HAP-1 (cell line): ENCODE results near the gene SYNGAP1.
"Not testable (repeated sequence)": the region's sequence is repeated elsewhere in the genome, so short reads cannot be mapped to it uniquely, and the experiment has no call there.

Experiments used
- DNase-seq, 2 experiments: peaks; one replicate each; pipeline ENCODE4 v3.0.0-alpha.2; 2016 to 2020; ENCODE audit warnings: low spot score in 2 of 2
- H3K27me3 ChIP-seq: fragments of 250-450 bp; sonication (Bioruptor Pico); 2 replicates; pipeline ENCODE4 v1.5.1; 2020; ENCODE audit warnings: low read depth, mild to moderate bottlenecking, moderate library complexity
- H3K36me3 ChIP-seq: fragments of 250-450 bp; sonication (Bioruptor Pico); replicated peaks from 2 replicates; pipeline ENCODE4 v1.5.1; 2020; ENCODE audit warnings: mild to moderate bottlenecking
- H3K4me1 ChIP-seq: fragments of 250-450 bp; sonication (Bioruptor Pico); 2 replicates; pipeline ENCODE4 v1.5.1; 2020; ENCODE audit warnings: mild to moderate bottlenecking
- H3K4me3 ChIP-seq: fragments of 250-450 bp; sonication (Bioruptor Pico); 2 replicates; pipeline ENCODE4 v1.5.1; 2020; ENCODE audit warnings: mild to moderate bottlenecking, moderate library complexity
- H3K9me3 ChIP-seq: fragments of 250-450 bp; sonication (Bioruptor Pico); 2 replicates; pipeline ENCODE4 v1.5.1; 2020; ENCODE audit warnings: mild to moderate bottlenecking, moderate library complexity
- in situ Hi-C: fragments of 300-500 bp; cut with MboI; formaldehyde crosslinking; loops from 3 replicates; pipeline ENCODE4 v1.14.3; 2020; ENCODE audit warnings: low sequenced_read_pairs, inconsistent platforms, mixed read lengths

SYNGAP1 gene

DNA sequence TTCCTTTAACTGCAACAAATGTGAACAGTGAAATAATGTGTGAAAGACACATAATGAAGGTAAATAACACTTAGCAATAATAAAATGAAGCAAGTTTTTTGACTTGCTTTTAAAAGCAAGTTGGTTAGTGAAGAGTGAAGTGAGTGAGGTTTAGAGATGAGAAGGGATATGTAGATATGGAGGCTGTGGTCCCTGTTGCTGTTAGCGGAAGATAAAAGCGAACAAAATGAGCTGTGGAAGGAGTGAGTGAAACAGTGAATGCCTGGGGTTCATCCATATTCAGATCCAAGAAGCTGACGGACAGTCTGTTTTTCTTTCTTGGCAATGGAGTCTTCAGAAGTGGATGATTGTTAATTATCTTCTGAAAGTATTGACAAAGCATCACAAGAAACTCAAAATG, 58.0 kb downstream of the SYNGAP1 start:
- no peak for DNase-seq
- H3K27me3 ChIP-seq = peaks cover 5% of the 10 kb centered on the region; the same call in 1 of the 2 replicates
- H3K36me3 ChIP-seq = no peaks in the 10 kb centered on the region
- no peaks in the 10 kb centered on the region for H3K9me3 ChIP-seq
- in situ Hi-C loops = no loop called here
- no peaks in the 10 kb centered on the region for H3K4me1 ChIP-seq
- H3K4me3 ChIP-seq = no peak overlapping the region

GRCh38 chr6:33481192-33481591, 61.3 kb downstream of the SYNGAP1 start:
- Histone ChIP-seq H3K4me3 (no peak overlapping the region), H3K36me3 (no peaks in the 10 kb centered on the region), H3K9me3 (no peaks in the 10 kb centered on the region), H3K27me3 (peaks cover 5% of the 10 kb centered on the region; the same call in 1 of the 2 replicates), H3K4me1 (no peaks in the 10 kb centered on the region)
- DNase-seq = no peak
- in situ Hi-C loops = no loop called here

- H3K36me3 ChIP-seq, H3K27me3 ChIP-seq, DNase-seq, H3K4me1 ChIP-seq, H3K4me3 ChIP-seq, in situ Hi-C loops, H3K9me3 ChIP-seq: not testable (repeated sequence)
These were observed 62.8 kb downstream of the SYNGAP1 start for GRCh38 chr6:33482620-33483019.

DNA sequence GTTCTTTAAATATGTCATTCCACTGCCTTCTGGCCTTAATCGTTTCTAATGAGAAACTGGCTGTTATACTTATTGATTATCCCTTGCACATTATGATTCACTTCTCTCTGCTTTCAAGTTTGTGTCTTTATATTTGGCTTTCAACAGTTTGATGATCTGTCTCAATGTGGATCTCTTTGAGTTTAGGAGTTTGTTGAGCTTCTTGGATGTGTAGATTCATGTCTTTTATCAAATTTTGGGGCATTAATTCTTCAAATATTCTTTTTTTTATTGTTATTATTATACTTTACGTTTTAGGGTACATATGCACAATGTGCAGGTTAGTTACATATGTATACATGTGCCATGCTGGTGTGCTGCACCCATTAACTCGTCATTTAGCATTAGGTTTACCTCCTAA, 63.8 kb downstream of the SYNGAP1 start:
- H3K27me3 ChIP-seq = peaks cover 5% of the 10 kb centered on the region; the same call in 1 of the 2 replicates
- DNase-seq = no peak

DNA sequence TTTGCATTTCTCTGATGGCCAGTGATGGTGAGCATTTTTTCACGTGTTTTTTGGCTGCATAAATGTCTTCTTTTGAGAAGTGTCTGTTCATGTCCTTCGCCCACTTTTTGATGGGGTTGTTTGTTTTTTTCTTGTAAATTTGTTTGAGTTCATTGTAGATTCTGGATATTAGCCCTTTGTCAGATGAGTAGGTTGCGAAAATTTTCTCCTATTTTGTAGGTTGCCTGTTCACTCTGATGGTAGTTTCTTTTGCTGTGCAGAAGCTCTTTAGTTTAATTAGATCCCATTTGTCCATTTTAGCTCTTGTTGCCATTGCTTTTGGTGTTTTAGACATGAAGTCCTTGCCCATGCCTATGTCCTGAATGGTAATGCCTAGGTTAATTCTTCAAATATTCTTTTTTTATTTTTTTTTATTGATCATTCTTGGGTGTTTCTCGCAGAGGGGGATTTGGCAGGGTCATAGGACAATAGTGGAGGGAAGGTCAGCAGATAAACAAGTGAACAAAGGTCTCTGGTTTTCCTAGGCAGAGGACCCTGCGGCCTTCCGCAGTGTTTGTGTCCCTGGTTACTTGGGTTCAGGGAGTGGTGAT, 64.9 kb downstream of the SYNGAP1 start:
- in situ Hi-C loops, H3K27me3 ChIP-seq, H3K36me3 ChIP-seq, H3K4me3 ChIP-seq, H3K9me3 ChIP-seq, H3K4me1 ChIP-seq, DNase-seq: not testable (repeated sequence)

More for the DNA sequence above, 63.8 kb downstream of the SYNGAP1 start:
- Histone ChIP-seq H3K9me3 (no peaks in the 10 kb centered on the region), H3K4me1 (no peaks in the 10 kb centered on the region), H3K36me3 (no peaks in the 10 kb centered on the region), H3K4me3 (no peak overlapping the region)
- in situ Hi-C loops = no loop called here

- H3K36me3 ChIP-seq, DNase-seq, H3K27me3 ChIP-seq, H3K9me3 ChIP-seq, in situ Hi-C loops, H3K4me3 ChIP-seq, H3K4me1 ChIP-seq: not testable (repeated sequence)
These were observed 65.8 kb downstream of the SYNGAP1 start for GRCh38 chr6:33485680-33486079.

- H3K9me3 ChIP-seq = no peaks in the 10 kb centered on the region
These were observed 68.5 kb downstream of the SYNGAP1 start for GRCh38 chr6:33488339-33488738.

GRCh38 chr6:33490198-33490597, 70.3 kb downstream of the SYNGAP1 start:
- in situ Hi-C loops = no loop called here
- no peak for DNase-seq
- H3K9me3 ChIP-seq = no peaks in the 10 kb centered on the region

More at GRCh38 chr6:33488339-33488738, 68.5 kb downstream of the SYNGAP1 start:
- DNase-seq = no peak
- H3K36me3 ChIP-seq = no peaks in the 10 kb centered on the region
- in situ Hi-C loops = no loop called here
- no peaks in the 10 kb centered on the region for H3K27me3 ChIP-seq
- no peaks in the 10 kb centered on the region for H3K4me1 ChIP-seq
- no peak overlapping the region for H3K4me3 ChIP-seq

GRCh38 chr6:33490621-33491020, 70.8 kb downstream of the SYNGAP1 start:
- Histone ChIP-seq H3K4me3 (no peak overlapping the region), H3K27me3 (no peaks in the 10 kb centered on the region), H3K9me3 (no peaks in the 10 kb centered on the region), H3K4me1 (no peaks in the 10 kb centered on the region), H3K36me3 (no peaks in the 10 kb centered on the region)
- DNase-seq = no peak
- in situ Hi-C loops = no loop called here

More at GRCh38 chr6:33490198-33490597, 70.3 kb downstream of the SYNGAP1 start:
- no peak overlapping the region for H3K4me3 ChIP-seq
- no peaks in the 10 kb centered on the region for H3K36me3 ChIP-seq
- no peaks in the 10 kb centered on the region for H3K27me3 ChIP-seq
- no peaks in the 10 kb centered on the region for H3K4me1 ChIP-seq

DNA sequence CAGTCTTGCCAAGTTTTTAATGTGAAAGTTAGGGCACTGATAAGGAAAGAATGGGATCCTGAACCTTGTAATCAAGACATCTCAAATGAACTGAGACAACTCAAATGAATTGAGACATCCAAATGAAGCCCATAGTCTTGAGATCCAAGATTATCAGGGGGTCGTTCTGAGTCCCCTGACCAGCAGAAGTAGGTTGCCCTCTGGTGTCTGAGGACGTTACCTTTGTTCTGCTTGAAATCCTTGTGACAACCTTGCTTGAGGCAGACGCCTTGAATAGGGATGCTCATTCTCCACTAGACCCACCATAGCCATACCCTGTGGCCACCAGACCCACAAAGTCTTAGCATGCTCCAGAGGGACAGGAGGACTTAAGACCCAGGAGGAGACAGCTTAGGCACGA, 72.2 kb downstream of the SYNGAP1 start:
- DNase-seq = no peak
- Histone ChIP-seq H3K36me3 (no peaks in the 10 kb centered on the region), H3K9me3 (no peaks in the 10 kb centered on the region), H3K4me1 (no peaks in the 10 kb centered on the region), H3K27me3 (no peaks in the 10 kb centered on the region), H3K4me3 (no peak overlapping the region)
- in situ Hi-C loops = no loop called here

DNA sequence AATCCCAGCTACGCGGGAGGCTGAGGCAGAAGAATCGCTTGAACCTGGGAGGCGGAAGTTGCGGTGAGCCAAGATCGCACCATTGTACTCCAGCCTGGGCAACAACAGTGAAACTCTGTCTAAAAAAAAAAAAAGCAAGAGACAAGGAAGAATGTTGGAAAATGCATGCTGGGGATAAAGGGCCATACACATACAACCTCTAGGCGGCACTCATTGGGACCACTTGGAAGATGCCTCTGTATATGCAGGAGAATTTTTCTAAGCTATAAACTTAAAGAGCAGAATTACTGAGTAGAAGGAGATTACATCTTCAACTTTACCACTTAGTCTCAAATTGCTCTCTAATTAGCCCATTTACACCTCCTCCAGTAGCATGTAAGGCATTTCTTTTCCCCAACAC, 77.3 kb downstream of the SYNGAP1 start:
- DNase-seq = no peak
- Histone ChIP-seq H3K4me1 (no peaks in the 10 kb centered on the region; the same call in 1 of the 2 replicates), H3K4me3 (no peak overlapping the region), H3K9me3 (no peaks in the 10 kb centered on the region), H3K36me3 (no peaks in the 10 kb centered on the region), H3K27me3 (no peaks in the 10 kb centered on the region)
- in situ Hi-C loops = no loop called here

- peaks cover 5% of the 10 kb centered on the region; the same call in 1 of the 2 replicates for H3K4me1 ChIP-seq
- H3K4me3 ChIP-seq = no peak overlapping the region
- no peaks in the 10 kb centered on the region for H3K27me3 ChIP-seq
- H3K36me3 ChIP-seq = no peaks in the 10 kb centered on the region
- 0 out of 2 replicates have a peak, but pooled peaks cover 2% of the 10 kb centered on the region for H3K9me3 ChIP-seq
- in situ Hi-C loops = no loop called here
- no peak for DNase-seq
These were observed 82.6 kb downstream of the SYNGAP1 start for GRCh38 chr6:33502486-33502885.

GRCh38 chr6:33504486-33504885, 84.6 kb downstream of the SYNGAP1 start:
- H3K4me3 ChIP-seq = no peak overlapping the region
- H3K9me3 ChIP-seq = 0 out of 2 replicates have a peak, but pooled peaks cover 2% of the 10 kb centered on the region
- no peak for DNase-seq
- no peaks in the 10 kb centered on the region for H3K27me3 ChIP-seq
- in situ Hi-C loops = no loop called here
- peaks cover 5% of the 10 kb centered on the region; the same call in 1 of the 2 replicates for H3K4me1 ChIP-seq
- no peaks in the 10 kb centered on the region for H3K36me3 ChIP-seq
